ENCODE data around the gene APOM.

APOM gene

GRCh38 chr6:31620586-31621319 is 34.9 kb upstream of the APOM start, which contains the start of gene PRRC2A:
Gene PRRC2A (plus strand): TSS chr6:31620715. CDS start chr6:31622790, 2,075 bp downstream.
- Histone ChIP-seq H3K9ac (ENCODE audit: low read depth, low read length) (peak within 1 kb of the TSS; percentile 97), H3K27me3 (ENCODE audit: insufficient read depth, low read length) (no peaks in the 10 kb centered on the region), H3K4me3 (ENCODE audit: low read length) (peak within 1 kb of the TSS; percentile 94), H3K27ac (ENCODE audit: low read depth, low read length) (peak within 1 kb of the TSS; percentile 100), H3K9me3 (ENCODE audit: insufficient read depth, low read depth, low read length) (no peaks in the 10 kb centered on the region), H3K4me1 (ENCODE audit: insufficient read depth, low read length) (peaks cover 13% of the 10 kb centered on the region; the same call in 1 of the 2 replicates), H3K36me3 (ENCODE audit: insufficient read depth, low read length) (peaks cover 44% of the 10 kb centered on the region)
- WGBS = under 1% methylated on average over 66 of the region's 67 CpGs

- Histone ChIP-seq H3K36me3 (ENCODE audit: insufficient read depth, low read length) (peaks cover 50% of the 10 kb centered on the region), H3K27ac (ENCODE audit: low read depth, low read length) (peak overlapping the region; percentile 99), H3K9me3 (ENCODE audit: insufficient read depth, low read depth, low read length) (no peaks in the 10 kb centered on the region), H3K4me3 (ENCODE audit: low read length) (peak overlapping the region; percentile 94), H3K4me1 (ENCODE audit: insufficient read depth, low read length) (peaks cover 13% of the 10 kb centered on the region; the same call in 1 of the 2 replicates), H3K9ac (ENCODE audit: low read depth, low read length) (peak overlapping the region; percentile 97), H3K27me3 (ENCODE audit: insufficient read depth, low read length) (no peaks in the 10 kb centered on the region)
- WGBS = 6% methylated on average over 15 of the region's 15 CpGs
Measured at GRCh38 chr6:31621320-31621939, 34.3 kb upstream of the APOM start.

DNA sequence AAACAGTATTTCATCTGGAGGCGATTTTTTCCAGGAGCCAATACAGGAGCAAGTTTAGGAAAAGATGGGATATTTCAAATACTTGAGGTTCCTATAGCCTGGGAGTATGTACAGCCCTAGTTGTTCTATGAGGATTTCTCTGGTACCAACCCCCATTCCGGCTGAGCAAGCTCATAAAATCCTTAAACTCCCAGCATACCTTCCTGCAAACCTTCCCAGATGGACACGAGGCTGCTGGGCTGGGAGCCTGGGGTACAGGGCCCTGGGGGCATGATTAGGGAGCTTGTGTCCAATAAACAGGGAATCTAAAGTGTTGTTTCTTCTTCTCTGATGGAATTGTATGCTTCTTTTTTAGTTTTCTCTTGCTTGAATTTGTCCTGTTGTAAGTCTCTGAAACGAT is 33.7 kb upstream of the APOM start:
- peaks cover 13% of the 10 kb centered on the region; the same call in 1 of the 2 replicates for H3K4me1 ChIP-seq (ENCODE audit: insufficient read depth, low read length)
- peak overlapping the region; percentile 94 for H3K4me3 ChIP-seq (ENCODE audit: low read length)
- no peaks in the 10 kb centered on the region for H3K9me3 ChIP-seq (ENCODE audit: insufficient read depth, low read depth, low read length)
- H3K36me3 ChIP-seq (ENCODE audit: insufficient read depth, low read length) = peaks cover 56% of the 10 kb centered on the region
- WGBS = 34% methylated on average over 4 of the region's 4 CpGs
- no peaks in the 10 kb centered on the region for H3K27me3 ChIP-seq (ENCODE audit: insufficient read depth, low read length)
- peak overlapping the region; percentile 97 for H3K9ac ChIP-seq (ENCODE audit: low read depth, low read length)
- peak overlapping the region; percentile 99; the same call in 1 of the 2 replicates for H3K27ac ChIP-seq (ENCODE audit: low read depth, low read length)

DNA sequence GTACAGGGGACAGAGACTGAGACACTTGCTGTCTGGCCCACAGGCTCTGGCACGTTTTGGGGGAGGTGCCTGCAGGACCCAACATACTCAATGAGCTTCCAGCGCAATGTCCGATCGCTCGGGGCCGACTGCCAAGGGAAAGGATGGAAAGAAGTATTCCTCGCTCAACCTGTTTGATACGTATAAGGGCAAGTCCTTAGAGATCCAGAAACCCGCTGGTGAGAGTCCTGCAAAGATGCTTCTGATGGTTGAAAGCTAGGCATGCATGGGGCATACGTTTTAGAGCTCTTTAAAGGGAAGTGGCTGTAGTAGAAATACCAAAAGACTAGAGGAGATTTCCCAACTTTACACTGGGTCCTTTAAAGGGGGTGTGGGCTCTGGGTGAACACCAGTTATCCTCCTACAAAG is 33.0 kb upstream of the APOM start:
- peak overlapping the region; percentile 97; the same call in 1 of the 2 replicates for H3K9ac ChIP-seq (ENCODE audit: low read depth, low read length)
- no peak overlapping the region for H3K27ac ChIP-seq (ENCODE audit: low read depth, low read length)
- no peaks in the 10 kb centered on the region for H3K9me3 ChIP-seq (ENCODE audit: insufficient read depth, low read depth, low read length)
- H3K36me3 ChIP-seq (ENCODE audit: insufficient read depth, low read length) = peaks cover 63% of the 10 kb centered on the region
- WGBS = 90% methylated on average over 10 of the region's 10 CpGs
- peaks cover 13% of the 10 kb centered on the region; the same call in 1 of the 2 replicates for H3K4me1 ChIP-seq (ENCODE audit: insufficient read depth, low read length)
- peak overlapping the region; percentile 94; the same call in 1 of the 2 replicates for H3K4me3 ChIP-seq (ENCODE audit: low read length)
- H3K27me3 ChIP-seq (ENCODE audit: insufficient read depth, low read length) = no peaks in the 10 kb centered on the region

- H3K27me3 ChIP-seq (ENCODE audit: insufficient read depth, low read length) = no peaks in the 10 kb centered on the region
- peaks cover 77% of the 10 kb centered on the region for H3K36me3 ChIP-seq (ENCODE audit: insufficient read depth, low read length)
- no peak overlapping the region for H3K27ac ChIP-seq (ENCODE audit: low read depth, low read length)
- no peaks in the 10 kb centered on the region for H3K9me3 ChIP-seq (ENCODE audit: insufficient read depth, low read depth, low read length)
- H3K9ac ChIP-seq (ENCODE audit: low read depth, low read length) = no peak overlapping the region
- H3K4me3 ChIP-seq (ENCODE audit: low read length) = no peak overlapping the region
- WGBS = 94% methylated on average over 8 of the region's 10 CpGs
- peaks cover 13% of the 10 kb centered on the region; the same call in 1 of the 2 replicates for H3K4me1 ChIP-seq (ENCODE audit: insufficient read depth, low read length)
Measured at GRCh38 chr6:31624070-31624469, 31.6 kb upstream of the APOM start.

DNA sequence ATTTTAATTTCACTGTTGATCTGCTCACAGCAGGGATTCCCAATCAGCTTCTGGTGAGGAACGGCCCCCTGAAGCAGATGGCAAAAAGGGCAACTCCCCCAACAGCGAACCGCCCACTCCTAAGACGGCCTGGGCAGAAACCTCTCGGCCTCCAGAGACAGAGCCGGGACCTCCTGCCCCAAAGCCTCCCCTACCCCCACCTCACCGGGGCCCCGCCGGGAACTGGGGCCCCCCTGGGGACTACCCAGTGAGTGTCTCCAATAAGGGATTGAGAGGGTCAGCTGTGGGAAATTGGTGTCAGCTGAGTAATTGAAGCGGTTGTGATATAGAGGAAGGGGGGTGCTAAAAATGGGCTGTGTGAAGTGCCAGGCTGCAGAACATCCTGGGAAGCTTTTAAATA is 28.7 kb upstream of the APOM start:
- H3K9me3 ChIP-seq (ENCODE audit: insufficient read depth, low read depth, low read length) = no peaks in the 10 kb centered on the region
- peaks cover 99% of the 10 kb centered on the region for H3K36me3 ChIP-seq (ENCODE audit: insufficient read depth, low read length)
- no peaks in the 10 kb centered on the region for H3K27me3 ChIP-seq (ENCODE audit: insufficient read depth, low read length)
- no peak overlapping the region for H3K9ac ChIP-seq (ENCODE audit: low read depth, low read length)
- H3K4me3 ChIP-seq (ENCODE audit: low read length) = no peak overlapping the region
- H3K27ac ChIP-seq (ENCODE audit: low read depth, low read length) = no peak overlapping the region
- peaks cover 9% of the 10 kb centered on the region; the same call in 1 of the 2 replicates for H3K4me1 ChIP-seq (ENCODE audit: insufficient read depth, low read length)
- WGBS = 93% methylated on average over 10 of the region's 10 CpGs

DNA sequence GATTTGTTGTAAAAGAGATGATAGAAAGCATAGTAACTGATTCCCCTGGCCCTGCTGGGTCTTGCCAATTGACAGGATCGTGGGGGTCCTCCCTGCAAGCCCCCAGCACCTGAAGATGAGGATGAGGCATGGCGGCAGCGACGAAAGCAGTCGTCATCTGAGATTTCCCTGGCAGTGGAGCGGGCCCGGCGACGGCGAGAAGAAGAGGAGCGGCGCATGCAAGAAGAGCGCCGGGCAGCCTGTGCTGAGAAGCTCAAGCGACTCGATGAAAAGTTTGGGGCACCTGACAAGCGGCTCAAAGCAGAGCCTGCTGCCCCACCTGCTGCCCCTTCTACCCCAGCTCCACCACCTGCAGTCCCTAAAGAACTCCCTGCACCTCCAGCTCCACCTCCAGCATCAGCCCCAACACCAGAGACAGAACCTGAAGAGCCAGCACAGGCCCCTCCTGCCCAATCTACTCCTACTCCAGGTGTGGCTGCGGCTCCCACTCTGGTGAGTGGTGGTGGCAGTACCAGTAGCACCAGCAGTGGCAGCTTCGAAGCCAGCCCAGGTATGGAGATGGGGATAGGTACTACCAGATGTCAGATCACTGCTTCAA is 27.9 kb upstream of the APOM start:
- H3K4me3 ChIP-seq (ENCODE audit: low read length) = no peak overlapping the region
- H3K27me3 ChIP-seq (ENCODE audit: insufficient read depth, low read length) = no peaks in the 10 kb centered on the region
- 98% methylated on average over 19 of the region's 19 CpGs for WGBS
- H3K9ac ChIP-seq (ENCODE audit: low read depth, low read length) = no peak overlapping the region
- peaks cover 99% of the 10 kb centered on the region for H3K36me3 ChIP-seq (ENCODE audit: insufficient read depth, low read length)
- no peak overlapping the region for H3K27ac ChIP-seq (ENCODE audit: low read depth, low read length)
- no peaks in the 10 kb centered on the region for H3K9me3 ChIP-seq (ENCODE audit: insufficient read depth, low read depth, low read length)
- H3K4me1 ChIP-seq (ENCODE audit: insufficient read depth, low read length) = 0 out of 2 replicates have a peak, but pooled peaks cover 2% of the 10 kb centered on the region

DNA sequence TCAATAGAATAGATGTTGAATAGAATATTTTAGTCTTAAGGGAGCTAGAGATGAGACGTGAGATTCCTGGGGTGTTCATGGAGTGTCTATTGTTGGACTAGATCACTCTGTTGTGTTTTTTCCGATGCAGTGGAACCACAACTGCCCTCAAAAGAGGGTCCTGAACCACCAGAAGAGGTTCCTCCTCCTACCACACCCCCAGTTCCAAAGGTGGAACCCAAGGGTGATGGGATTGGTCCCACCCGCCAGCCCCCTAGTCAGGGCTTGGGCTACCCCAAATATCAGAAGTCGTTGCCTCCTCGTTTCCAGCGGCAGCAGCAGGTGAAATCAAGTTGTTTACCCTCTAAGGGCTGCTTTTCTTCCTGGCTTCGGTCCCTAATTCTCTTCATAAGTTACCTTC is 26.7 kb upstream of the APOM start:
- 93% methylated on average over 7 of the region's 7 CpGs for WGBS
- H3K9me3 ChIP-seq (ENCODE audit: insufficient read depth, low read depth, low read length) = no peaks in the 10 kb centered on the region
- no peak overlapping the region for H3K9ac ChIP-seq (ENCODE audit: low read depth, low read length)
- H3K27ac ChIP-seq (ENCODE audit: low read depth, low read length) = no peak overlapping the region
- no peaks in the 10 kb centered on the region for H3K4me1 ChIP-seq (ENCODE audit: insufficient read depth, low read length)
- H3K36me3 ChIP-seq (ENCODE audit: insufficient read depth, low read length) = peaks cover 100% of the 10 kb centered on the region
- H3K4me3 ChIP-seq (ENCODE audit: low read length) = no peak overlapping the region
- no peaks in the 10 kb centered on the region for H3K27me3 ChIP-seq (ENCODE audit: insufficient read depth, low read length)

- Histone ChIP-seq H3K36me3 (ENCODE audit: insufficient read depth, low read length) (peaks cover 100% of the 10 kb centered on the region), H3K9me3 (ENCODE audit: insufficient read depth, low read depth, low read length) (no peaks in the 10 kb centered on the region), H3K9ac (ENCODE audit: low read depth, low read length) (no peak overlapping the region), H3K27ac (ENCODE audit: low read depth, low read length) (no peak overlapping the region), H3K4me3 (ENCODE audit: low read length) (no peak overlapping the region), H3K4me1 (ENCODE audit: insufficient read depth, low read length) (no peaks in the 10 kb centered on the region), H3K27me3 (ENCODE audit: insufficient read depth, low read length) (no peaks in the 10 kb centered on the region)
- WGBS = 95% methylated on average over 25 of the region's 25 CpGs
Measured at GRCh38 chr6:31630177-31630934, 25.3 kb upstream of the APOM start.

DNA sequence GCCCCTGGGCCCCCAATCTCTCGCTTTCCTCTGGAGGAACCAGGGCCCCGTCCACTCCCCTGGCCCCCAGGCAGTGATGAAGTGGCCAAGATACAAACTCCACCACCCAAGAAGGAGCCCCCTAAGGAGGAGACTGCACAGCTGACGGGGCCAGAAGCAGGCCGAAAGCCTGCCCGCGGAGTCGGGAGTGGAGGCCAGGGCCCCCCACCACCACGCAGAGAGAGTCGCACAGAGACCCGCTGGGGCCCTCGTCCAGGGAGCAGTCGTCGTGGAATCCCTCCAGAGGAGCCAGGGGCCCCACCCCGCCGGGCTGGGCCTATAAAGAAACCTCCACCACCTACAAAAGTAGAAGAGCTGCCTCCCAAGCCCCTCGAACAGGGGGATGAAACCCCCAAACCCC is 24.5 kb upstream of the APOM start:
- Histone ChIP-seq H3K4me3 (ENCODE audit: low read length) (no peak overlapping the region), H3K36me3 (ENCODE audit: insufficient read depth, low read length) (peaks cover 100% of the 10 kb centered on the region), H3K9ac (ENCODE audit: low read depth, low read length) (no peak overlapping the region), H3K27ac (ENCODE audit: low read depth, low read length) (no peak overlapping the region), H3K27me3 (ENCODE audit: insufficient read depth, low read length) (no peaks in the 10 kb centered on the region), H3K4me1 (ENCODE audit: insufficient read depth, low read length) (no peaks in the 10 kb centered on the region), H3K9me3 (ENCODE audit: insufficient read depth, low read depth, low read length) (no peaks in the 10 kb centered on the region)
- WGBS = 96% methylated on average over 16 of the region's 16 CpGs

Measured in HUES64 (cell line).